Measurements from ENCODE around the gene TRNP1.

The TRNP1 gene

GRCh38 chr1:27026621-27027574, 33.4 kb downstream of the TRNP1 start:
- no peak for DNase-seq (ENCODE audit: low read depth in 2 of 2)

GRCh38 chr1:27027575-27028250, 34.2 kb downstream of the TRNP1 start:
- no peak for DNase-seq (ENCODE audit: low read depth in 2 of 2)

GRCh38 chr1:27029517-27029916, 36.0 kb downstream of the TRNP1 start:
- no peak for DNase-seq (ENCODE audit: low read depth in 2 of 2)

- DNase-seq (ENCODE audit: low read depth in 2 of 2) = no peak
These were observed 38.0 kb downstream of the TRNP1 start for GRCh38 chr1:27031235-27032118.

GRCh38 chr1:27032119-27032461, 38.6 kb downstream of the TRNP1 start:
- DNase-seq (ENCODE audit: low read depth in 2 of 2) = no peak

- no peak for DNase-seq (ENCODE audit: low read depth in 2 of 2)
These were observed 39.7 kb downstream of the TRNP1 start for GRCh38 chr1:27033043-27033746.

GRCh38 chr1:27035344-27035743, 41.9 kb downstream of the TRNP1 start:
- DNase-seq (ENCODE audit: low read depth in 2 of 2) = no peak

GRCh38 chr1:27036718-27037117, 43.2 kb downstream of the TRNP1 start:
- no peak for DNase-seq (ENCODE audit: low read depth in 2 of 2)

- DNase-seq (ENCODE audit: low read depth in 2 of 2) = no peak
These were observed 44.0 kb downstream of the TRNP1 start for GRCh38 chr1:27037518-27037917.

GRCh38 chr1:27038020-27038419, 44.5 kb downstream of the TRNP1 start:
- no peak for DNase-seq (ENCODE audit: low read depth in 2 of 2)

- no peak for DNase-seq (ENCODE audit: low read depth in 2 of 2)
These were observed 49.2 kb downstream of the TRNP1 start for GRCh38 chr1:27042670-27043069.

- peak; percentile 93 to 94 for DNase-seq (ENCODE audit: low read depth in 2 of 2)
These were observed 51.2 kb downstream of the TRNP1 start for GRCh38 chr1:27044613-27045151.

GRCh38 chr1:27045973-27046558, 52.6 kb downstream of the TRNP1 start:
- peak; percentile 48 to 62 for DNase-seq (ENCODE audit: low read depth in 2 of 2)

- DNase-seq (ENCODE audit: low read depth in 2 of 2) = no peak
These were observed 54.4 kb downstream of the TRNP1 start for GRCh38 chr1:27047914-27048313.

GRCh38 chr1:27049100-27049499, 55.6 kb downstream of the TRNP1 start:
- no peak for DNase-seq (ENCODE audit: low read depth in 2 of 2)

- DNase-seq (ENCODE audit: low read depth in 2 of 2) = no peak
These were observed 56.1 kb downstream of the TRNP1 start for GRCh38 chr1:27049607-27050006.

Measured in activated CD4-positive, alpha-beta T cell treated with anti-CD3 and anti-CD28 coated beads for 24 hours (primary cell).